Measurements from ENCODE around the gene PNKD. TPM values are rescaled to one million over a fixed set of nuclear protein-coding genes. Genes with fewer than 3 reads are reported as not detected.
A peak's percentile ranks its signal among the peaks of the same experiment; 100 is the strongest.

Gene PNKD
- total RNA-seq: 10 to 100 TPM; 20.1 to 35.8 (median 31.9) TPM

DNA sequence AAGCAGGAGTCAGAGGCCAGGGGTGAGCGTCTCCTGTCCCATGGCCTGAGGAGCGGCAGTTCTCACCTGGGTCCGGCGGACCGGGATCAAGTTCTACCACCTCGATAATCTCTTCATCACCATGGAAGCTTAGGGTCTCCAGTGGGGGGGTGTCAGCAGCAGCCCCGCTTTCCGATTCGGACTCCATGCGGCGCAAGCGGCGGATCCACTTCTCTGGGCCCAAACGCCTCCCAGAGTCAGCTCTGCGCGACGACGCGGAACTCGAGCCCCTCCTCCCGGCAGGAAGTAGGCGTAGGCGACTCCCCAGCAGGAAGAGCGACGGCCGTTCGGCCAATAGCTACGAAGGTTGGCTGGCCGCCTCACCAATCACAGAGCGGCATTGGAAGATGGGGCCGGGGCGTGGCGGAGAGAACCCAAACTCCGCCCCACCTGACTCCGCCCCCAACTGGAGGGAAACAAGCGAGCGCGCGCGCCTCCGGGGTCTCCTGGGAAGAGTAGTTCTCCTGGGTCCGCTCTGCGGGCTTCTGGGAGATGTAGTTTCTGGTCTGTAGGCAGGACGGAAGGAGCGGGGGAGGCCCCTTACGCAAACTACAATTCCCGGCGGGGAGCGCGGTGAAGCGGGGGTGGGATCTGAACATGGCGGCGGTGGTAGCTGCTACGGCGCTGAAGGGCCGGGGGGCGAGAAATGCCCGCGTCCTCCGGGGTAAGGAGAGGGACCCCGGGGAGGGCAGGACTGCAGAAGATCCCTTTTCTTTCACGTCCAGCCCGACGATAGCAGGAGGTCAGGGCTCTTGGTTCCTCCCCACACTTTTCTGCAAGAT, at the start of gene PNKD, which contains the start of gene AAMP:
PNKD (plus strand) TSS at position 620 of the 821 bp plus-strand sequence; CDS start at position 637, 17 bp downstream.
AAMP (minus strand) TSS at position 238 of the 821 bp plus-strand sequence; CDS start at position 187, 51 bp downstream.
- Histone ChIP-seq H3K4me3 (peak within 1 kb of the TSS; percentile 88 to 97 (median 90)), H3K36me3 (peaks cover 0 to 43% of the 10 kb centered on the region in 2 donors), H3K9me3 (no peaks in the 10 kb centered on the region), H3K4me1 (peaks cover 38 to 51% of the 10 kb centered on the region in 2 donors), H3K27ac (peak within 1 kb of the TSS; percentile 86 to 94 (median 90)), H3K27me3 (no peaks in the 10 kb centered on the region)
- intact Hi-C loops (cut with DNase I; ENCODE audit: low total_unique reads) (loop anchor here (1.0 to 10.0 kb wide), 5 partner anchors 15 to 1855 kb away; partner anchors contain the start of genes ARPC2, CATIP and SMARCAL1), in situ Hi-C loops (cut with MboI; ENCODE audit: low sequenced_read_pairs in 4 of 4) (loop anchor here in 2 of 4 donors (5.0 to 10.0 kb wide), 4 partner anchors 53 to 295 kb away; partner anchors contain the start of genes ARPC2 (in 1 of the 2), CNOT9 (in 1 of the 2), CTDSP1 (in 1 of the 2) and USP37 (in 1 of the 2))
- DNase-seq (peak; percentile 99 to 100), ATAC-seq (peak; percentile 88 to 89)
- TF ChIP-seq POLR2A (IDR thresholded peaks at IDR 0.05) (peak; percentile 89 to 91), CTCF (IDR thresholded peaks at IDR 0.05 in 4 of 5, conservative IDR thresholded peaks at IDR 0.05 in 1 of 5) (peak in 3 of 5 experiments; percentile 10 to 18 (median 10))

DNA sequence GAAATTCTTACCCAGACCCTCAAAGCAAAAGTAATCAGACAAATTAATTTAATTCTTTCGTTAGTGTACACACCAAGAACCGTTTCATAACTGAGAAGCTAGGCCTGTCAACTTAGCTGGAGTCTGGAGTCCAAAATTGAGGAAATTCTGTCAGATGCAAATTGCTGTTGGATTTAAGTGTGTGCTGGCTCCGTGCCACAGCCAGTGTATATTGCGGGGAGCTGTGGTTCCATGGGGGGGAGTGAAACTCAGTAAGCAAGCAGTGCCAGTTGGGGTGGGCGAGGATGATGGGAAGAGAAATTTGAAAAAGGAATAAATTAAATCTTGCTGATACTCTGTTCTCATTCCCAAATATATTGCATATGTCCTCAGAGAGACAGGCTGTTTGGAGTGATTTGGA, 49.3 kb upstream of the PNKD start:
- H3K27ac ChIP-seq: peak overlapping the region; percentile 96 to 99 (median 97)
- H3K4me1 ChIP-seq: peaks cover 67 to 82% of the 10 kb centered on the region in 2 donors
- no peaks in the 10 kb centered on the region for H3K9me3 ChIP-seq
- H3K36me3 ChIP-seq: peaks cover 0 to 13% of the 10 kb centered on the region in 2 donors
- ATAC-seq: no peak
- no peak for TF ChIP-seq CTCF (IDR thresholded peaks at IDR 0.05 in 4 of 5, conservative IDR thresholded peaks at IDR 0.05 in 1 of 5)
- no peak for TF ChIP-seq POLR2A (IDR thresholded peaks at IDR 0.05)
- DNase-seq: no peak
- H3K4me3 ChIP-seq: no peak overlapping the region
- in situ Hi-C loops (cut with MboI; ENCODE audit: low sequenced_read_pairs in 4 of 4) (no loop called here), intact Hi-C loops (cut with DNase I; ENCODE audit: low total_unique reads) (no loop called here)
- H3K27me3 ChIP-seq: no peaks in the 10 kb centered on the region

DNA sequence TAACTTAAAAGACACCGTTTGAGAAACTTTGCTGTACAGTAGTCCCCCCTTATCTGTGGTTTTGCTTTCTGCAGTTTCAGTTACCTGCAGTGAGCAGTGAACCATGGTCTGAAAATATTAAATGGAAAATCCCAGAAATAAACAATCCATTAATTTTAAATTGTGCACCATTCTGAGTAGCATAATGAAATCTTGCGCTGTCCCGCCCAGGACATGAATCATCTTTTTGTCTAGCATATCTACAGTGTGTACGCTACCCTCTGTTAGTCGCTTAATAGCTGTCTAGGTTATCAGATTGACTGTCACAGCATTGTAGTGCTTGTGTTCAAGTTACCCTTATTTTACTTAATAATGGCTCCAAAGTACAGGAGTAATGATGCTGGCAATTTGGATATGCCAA, 47.3 kb upstream of the PNKD start:
- ATAC-seq (no peak), DNase-seq (no peak)
- Histone ChIP-seq H3K27ac (peak overlapping the region; percentile 96 to 99 (median 97)), H3K4me3 (no peak overlapping the region), H3K36me3 (peaks cover 0 to 29% of the 10 kb centered on the region in 2 donors), H3K27me3 (no peaks in the 10 kb centered on the region), H3K9me3 (no peaks in the 10 kb centered on the region), H3K4me1 (peaks cover 66 to 73% of the 10 kb centered on the region in 2 donors)
- intact Hi-C loops (cut with DNase I; ENCODE audit: low total_unique reads) (no loop called here), in situ Hi-C loops (cut with MboI; ENCODE audit: low sequenced_read_pairs in 4 of 4) (no loop called here)
- TF ChIP-seq POLR2A (IDR thresholded peaks at IDR 0.05) (no peak), CTCF (IDR thresholded peaks at IDR 0.05 in 4 of 5, conservative IDR thresholded peaks at IDR 0.05 in 1 of 5) (no peak)

DNA sequence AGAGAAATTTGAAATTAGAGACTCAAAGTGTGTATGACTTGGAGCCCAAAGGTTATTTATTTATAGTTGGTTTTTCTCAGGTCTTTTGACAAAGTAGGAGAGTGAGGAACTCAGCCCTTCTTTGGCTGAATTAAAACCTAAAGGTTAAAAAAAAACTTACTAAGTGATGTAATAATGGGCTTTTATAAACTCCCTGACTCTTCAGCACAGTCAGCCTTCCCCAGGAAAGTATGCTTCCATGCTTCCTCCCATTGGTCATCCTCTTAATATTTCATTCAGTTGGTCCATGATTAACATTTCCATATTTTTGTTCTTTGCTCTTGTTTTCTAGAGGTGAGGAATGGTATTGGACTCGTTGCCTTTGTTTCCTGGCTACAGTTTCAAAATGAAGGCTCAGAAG, 46.1 kb upstream of the PNKD start:
- H3K27me3 ChIP-seq: no peaks in the 10 kb centered on the region

More for the DNA sequence above, 46.1 kb upstream of the PNKD start:
- Histone ChIP-seq H3K36me3 (peaks cover 0 to 32% of the 10 kb centered on the region in 2 donors), H3K9me3 (no peaks in the 10 kb centered on the region), H3K27ac (peak overlapping the region; percentile 21 to 99 (median 96)), H3K4me1 (peaks cover 63 to 70% of the 10 kb centered on the region in 2 donors), H3K4me3 (no peak overlapping the region)
- ATAC-seq: no peak
- TF ChIP-seq CTCF (IDR thresholded peaks at IDR 0.05 in 4 of 5, conservative IDR thresholded peaks at IDR 0.05 in 1 of 5) (no peak), POLR2A (IDR thresholded peaks at IDR 0.05) (no peak)
- in situ Hi-C loops (cut with MboI; ENCODE audit: low sequenced_read_pairs in 4 of 4): no loop called here
- intact Hi-C loops (cut with DNase I; ENCODE audit: low total_unique reads): no loop called here
- DNase-seq: no peak
